GM12801 (cell line): ENCODE data around the gene ARL15.

Source experiments
- TF ChIP-seq, protein P1 (sequence below): IDR thresholded peaks from one replicate; pipeline ENCODE4 v1.5.1; 2011; ENCODE audit warnings: control low read depth; ENCODE audit not compliant: insufficient read length; ENCODE audit errors: extremely low read depth

Gene ARL15

DNA sequence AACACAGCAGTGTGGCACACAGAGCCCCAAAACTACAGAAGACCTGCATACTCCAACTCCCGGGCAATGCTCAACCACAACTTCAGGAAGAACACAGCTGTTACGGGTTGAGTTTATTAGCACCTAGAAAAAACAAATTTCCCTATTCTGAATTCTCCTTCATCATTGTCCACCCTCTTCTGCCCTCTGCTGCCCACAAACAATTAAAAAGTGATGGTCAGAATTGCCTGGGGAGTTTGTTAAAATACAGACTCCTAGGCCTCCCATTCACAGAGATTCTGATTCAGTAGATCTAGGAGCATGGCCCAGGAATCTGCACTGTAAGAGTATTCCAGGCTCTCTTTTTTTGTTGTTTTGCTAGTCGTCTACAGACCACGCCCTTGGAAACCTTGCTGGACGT lies 439.3 kb downstream of the ARL15 start:
- TF ChIP-seq, protein P1, sequence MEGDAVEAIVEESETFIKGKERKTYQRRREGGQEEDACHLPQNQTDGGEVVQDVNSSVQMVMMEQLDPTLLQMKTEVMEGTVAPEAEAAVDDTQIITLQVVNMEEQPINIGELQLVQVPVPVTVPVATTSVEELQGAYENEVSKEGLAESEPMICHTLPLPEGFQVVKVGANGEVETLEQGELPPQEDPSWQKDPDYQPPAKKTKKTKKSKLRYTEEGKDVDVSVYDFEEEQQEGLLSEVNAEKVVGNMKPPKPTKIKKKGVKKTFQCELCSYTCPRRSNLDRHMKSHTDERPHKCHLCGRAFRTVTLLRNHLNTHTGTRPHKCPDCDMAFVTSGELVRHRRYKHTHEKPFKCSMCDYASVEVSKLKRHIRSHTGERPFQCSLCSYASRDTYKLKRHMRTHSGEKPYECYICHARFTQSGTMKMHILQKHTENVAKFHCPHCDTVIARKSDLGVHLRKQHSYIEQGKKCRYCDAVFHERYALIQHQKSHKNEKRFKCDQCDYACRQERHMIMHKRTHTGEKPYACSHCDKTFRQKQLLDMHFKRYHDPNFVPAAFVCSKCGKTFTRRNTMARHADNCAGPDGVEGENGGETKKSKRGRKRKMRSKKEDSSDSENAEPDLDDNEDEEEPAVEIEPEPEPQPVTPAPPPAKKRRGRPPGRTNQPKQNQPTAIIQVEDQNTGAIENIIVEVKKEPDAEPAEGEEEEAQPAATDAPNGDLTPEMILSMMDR = no peak

GRCh38 chr5:53858700-53859456 lies 451.5 kb downstream of the ARL15 start:
- TF ChIP-seq, protein P1 = no peak

- TF ChIP-seq, protein P1 = no peak
Observed at GRCh38 chr5:53856506-53856905, 453.9 kb downstream of the ARL15 start.

GRCh38 chr5:53834500-53834899 lies 475.9 kb downstream of the ARL15 start:
- TF ChIP-seq, protein P1 = no peak
